ENCODE results near the gene PRSS56.
A peak's percentile ranks its signal among the peaks of the same experiment; 100 is the strongest.

The PRSS56 gene

GRCh38 chr2:232502911-232503808 is 17.0 kb upstream of the PRSS56 start:
- peak; percentile 70 to 83 (median 73) for DNase-seq

DNA sequence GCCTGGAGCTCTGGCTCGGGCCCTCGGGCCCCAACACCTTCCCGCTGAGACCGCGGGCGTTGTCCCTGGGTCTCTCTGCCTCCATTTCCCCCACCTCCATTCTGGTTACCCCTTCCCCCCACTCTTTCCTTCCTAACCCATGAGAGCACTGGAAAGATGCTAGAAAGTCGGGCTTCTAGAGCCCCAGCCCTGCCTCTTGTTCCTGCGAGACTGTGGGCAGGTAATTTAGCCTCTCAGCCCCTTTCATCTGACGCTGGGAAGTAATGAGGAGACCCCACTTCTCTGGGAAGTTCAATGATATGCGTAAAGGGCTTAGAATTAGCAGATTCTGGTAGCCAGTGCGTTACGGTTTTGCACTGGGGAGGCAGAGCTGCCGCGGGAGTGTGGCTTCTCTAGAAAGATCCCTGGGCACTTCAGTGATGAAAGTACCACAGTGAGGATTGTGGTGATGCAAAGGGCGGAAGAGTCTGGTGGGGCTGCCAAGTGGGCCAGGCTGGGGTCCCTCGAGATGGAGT is 16.3 kb upstream of the PRSS56 start:
- DNase-seq, result no peak

GRCh38 chr2:232504438-232504837 is 15.8 kb upstream of the PRSS56 start:
- no peak for DNase-seq

- DNase-seq, result no peak
These were observed 14.3 kb upstream of the PRSS56 start for GRCh38 chr2:232505856-232506255.

GRCh38 chr2:232506709-232507108 is 13.5 kb upstream of the PRSS56 start:
- DNase-seq, result no peak

GRCh38 chr2:232508251-232508650 is 11.9 kb upstream of the PRSS56 start:
- no peak for DNase-seq

- DNase-seq, result no peak
These were observed 8.8 kb upstream of the PRSS56 start for GRCh38 chr2:232511336-232511890.

GRCh38 chr2:232512602-232513001 is 7.6 kb upstream of the PRSS56 start:
- no peak for DNase-seq

GRCh38 chr2:232513353-232513752 is 6.8 kb upstream of the PRSS56 start:
- DNase-seq, result no peak

- DNase-seq, result peak in 1 of 3 donors; percentile 6
These were observed 4.5 kb upstream of the PRSS56 start for GRCh38 chr2:232515639-232516038.

DNA sequence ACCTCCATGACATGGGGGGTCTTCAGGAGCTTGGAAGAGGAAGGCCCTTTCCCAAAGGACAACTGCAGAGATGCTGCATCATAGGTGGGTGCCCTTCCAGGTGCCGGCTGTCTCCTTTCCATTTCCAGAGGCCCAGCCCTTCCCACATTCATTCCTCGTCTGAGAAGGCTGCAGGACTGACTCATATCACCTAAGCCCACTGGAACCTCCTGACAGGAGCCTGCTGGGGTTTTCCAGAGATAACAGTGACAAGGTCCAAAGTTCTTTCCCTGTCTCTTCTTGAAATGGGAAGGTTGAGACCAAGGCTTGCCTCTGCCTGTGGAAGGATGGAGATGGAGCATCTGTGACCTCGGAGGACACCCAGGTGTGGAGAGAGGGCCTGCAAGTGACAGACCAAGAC is 3.6 kb upstream of the PRSS56 start:
- DNase-seq, result no peak

DNA sequence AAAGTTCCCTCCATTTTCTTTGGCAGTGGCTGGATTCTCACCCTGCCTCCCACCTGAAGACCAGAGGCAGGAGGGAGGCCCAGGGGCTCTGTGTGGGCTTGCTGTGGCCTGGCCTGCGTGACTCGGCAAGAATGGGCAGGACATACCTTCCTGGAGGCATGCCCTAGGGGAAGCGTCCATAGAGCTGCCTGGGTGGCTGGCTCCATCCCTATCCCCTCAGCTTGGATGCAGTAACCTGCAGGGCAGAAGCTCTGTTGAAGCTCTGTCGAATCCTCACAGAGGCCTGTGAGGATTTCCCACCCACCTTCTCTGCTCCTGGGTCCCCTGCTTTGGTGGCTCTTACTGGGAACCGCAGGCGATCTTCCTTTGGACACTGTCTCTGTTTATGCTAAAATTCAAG is 1.3 kb upstream of the PRSS56 start:
- no peak for DNase-seq

DNA sequence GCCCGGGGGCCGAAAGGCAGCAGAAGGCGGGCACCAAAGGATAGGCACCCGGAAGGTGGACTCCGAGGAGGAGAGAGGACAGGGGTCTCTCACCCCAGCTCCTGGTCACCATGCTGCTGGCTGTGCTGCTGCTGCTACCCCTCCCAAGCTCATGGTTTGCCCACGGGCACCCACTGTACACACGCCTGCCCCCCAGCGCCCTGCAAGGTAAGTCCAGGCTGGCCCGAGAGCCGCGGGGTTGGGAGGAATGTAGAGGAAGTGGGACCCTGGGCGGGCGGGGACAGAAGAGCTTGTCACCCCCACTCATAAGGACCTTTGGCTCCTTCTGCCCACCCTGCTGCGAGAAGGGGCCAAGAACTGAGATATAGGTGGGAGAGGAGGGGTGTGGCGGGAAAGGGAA is 301 bp downstream of the PRSS56 start:
- DNase-seq, result no peak

DNA sequence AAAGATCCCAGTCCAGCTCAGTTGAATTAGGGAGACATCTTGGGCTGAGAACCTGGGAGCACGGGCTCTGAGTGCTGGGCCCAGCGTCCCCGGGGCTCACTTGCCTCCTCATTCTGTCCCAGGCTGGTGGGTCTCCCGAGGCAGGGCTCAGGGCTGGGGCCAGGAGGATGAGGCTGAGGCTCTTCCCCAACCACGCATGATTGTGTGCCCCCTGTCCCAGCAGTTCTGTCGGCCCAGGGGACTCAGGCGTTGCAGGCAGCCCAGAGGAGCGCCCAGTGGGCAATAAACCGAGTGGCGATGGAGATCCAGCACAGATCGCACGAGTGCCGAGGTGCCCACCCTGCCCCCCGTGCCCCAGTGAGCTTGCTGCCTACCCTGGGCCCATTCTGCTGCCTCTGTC is 910 bp downstream of the PRSS56 start:
- no peak for DNase-seq

- DNase-seq, result peak; percentile 54 to 86 (median 72)
These were observed 1.9 kb downstream of the PRSS56 start for GRCh38 chr2:232521959-232522622.

DNA sequence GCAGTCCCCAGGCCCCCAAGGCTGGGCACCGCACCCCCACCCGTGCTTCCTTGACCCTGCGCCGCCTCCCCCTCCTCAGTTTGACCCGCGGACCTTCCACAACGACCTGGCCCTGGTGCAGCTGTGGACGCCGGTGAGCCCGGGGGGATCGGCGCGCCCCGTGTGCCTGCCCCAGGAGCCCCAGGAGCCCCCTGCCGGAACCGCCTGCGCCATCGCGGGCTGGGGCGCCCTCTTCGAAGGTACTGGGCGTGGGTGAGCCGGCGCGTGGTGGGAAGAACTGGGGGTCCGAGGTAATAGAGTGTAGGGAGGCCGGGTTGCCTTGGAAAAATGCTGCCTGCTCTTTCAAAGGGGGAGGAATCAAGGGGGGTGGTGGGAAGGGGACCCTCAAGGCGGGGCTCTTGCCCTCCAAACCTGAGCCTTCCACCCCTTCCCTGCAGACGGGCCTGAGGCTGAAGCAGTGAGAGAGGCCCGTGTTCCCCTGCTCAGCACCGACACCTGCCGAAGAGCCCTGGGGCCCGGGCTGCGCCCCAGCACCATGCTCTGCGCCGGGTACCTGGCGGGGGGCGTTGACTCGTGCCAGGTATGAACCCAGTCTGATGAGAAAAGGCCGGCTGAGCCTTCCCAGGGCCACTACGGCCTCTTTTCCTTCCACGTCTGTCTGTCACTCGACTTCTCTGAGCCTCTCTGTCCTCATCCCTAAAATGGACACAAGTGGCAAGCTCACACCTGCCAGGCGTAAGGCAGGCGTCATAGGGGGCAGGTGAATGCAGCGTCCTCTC is 2.6 kb downstream of the PRSS56 start:
- DNase-seq, result no peak

GRCh38 chr2:232523402-232523681 is 3.2 kb downstream of the PRSS56 start:
- DNase-seq, result no peak

- peak; percentile 45 to 61 (median 50) for DNase-seq
These were observed 3.8 kb downstream of the PRSS56 start for GRCh38 chr2:232523682-232524597.

GRCh38 chr2:232524771-232525170 is 4.6 kb downstream of the PRSS56 start:
- no peak for DNase-seq

DNA sequence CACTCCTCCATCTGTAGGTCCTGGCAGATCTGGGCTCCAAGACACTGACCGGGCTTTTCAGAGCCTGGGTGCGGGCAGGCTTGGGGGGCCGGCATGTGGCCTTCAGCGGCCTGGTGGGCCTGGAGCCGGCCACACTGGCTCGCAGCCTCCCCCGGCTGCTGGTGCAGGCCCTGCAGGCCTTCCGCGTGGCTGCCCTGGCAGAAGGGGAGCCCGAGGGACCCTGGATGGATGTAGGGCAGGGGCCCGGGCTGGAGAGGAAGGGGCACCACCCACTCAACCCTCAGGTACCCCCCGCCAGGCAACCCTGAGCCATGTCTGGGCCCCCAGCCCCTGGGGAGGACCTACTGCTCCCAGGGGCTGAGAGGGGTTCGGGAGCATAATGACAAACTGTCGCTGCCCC is 5.0 kb downstream of the PRSS56 start:
- no peak for DNase-seq

DNA sequence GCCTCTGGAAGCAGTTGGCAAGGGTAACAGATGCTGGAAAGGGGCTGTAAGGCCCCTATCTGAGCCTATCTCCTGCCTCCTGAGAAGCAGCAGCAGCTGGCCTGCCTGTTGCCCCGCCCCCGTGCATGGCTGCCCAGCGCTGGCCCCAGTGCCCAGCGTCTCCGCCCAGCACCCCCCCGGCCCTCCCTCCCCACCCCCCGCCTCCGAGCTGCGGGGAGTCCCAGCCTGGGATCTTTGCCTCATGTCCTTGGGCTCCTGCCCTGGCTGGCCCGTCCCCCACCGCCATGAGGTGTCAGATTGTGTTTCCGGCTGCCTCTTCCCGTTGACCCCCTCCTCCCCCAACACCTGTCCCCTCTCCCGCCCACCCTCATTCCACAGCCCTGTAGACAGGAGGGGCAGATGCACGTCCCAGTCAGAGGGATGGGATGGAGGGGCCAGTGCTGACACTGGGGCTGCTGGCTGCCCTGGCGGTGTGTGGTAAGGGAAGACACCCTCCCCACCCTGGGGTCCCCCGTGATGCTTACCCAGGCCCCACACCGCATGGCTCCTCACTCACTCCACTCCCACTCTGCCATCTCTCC is 5.7 kb downstream of the PRSS56 start, which contains the start of gene CHRND:
Gene CHRND, plus strand, starts transcription at position 370 of the 581 bp plus-strand sequence. Its CDS starts 56 bp downstream, at position 426.
- DNase-seq, result peak; percentile 24 to 55 (median 25)

All from suppressor macrophage treated with lipopolysaccharide for 1 hour (primary cell).